Adrenal gland (tissue), 5 donors: Measurements from ENCODE around the gene FAM131A.

ENCODE experiments used
- CTCF ChIP-seq, 6 experiments: fragments of 450-650 bp in 4 of 6; fragments of 200-600 bp in 2 of 6; sonication (generic) in 1 of 6; IDR thresholded peaks; 1 replicate in 5 of 6; 2 replicates in 1 of 6; pipeline versions ENCODE4 v1.5.1 to v1.8.0; 2016 to 2021; ENCODE audit warnings: antibody characterized with exemption in 6 of 6, mild to moderate bottlenecking in 2 of 6, moderate library complexity in 1 of 6
- POLR2A ChIP-seq, 2 donors: fragments of 450-650 bp; IDR thresholded peaks; one replicate each; pipeline ENCODE4 v1.6.1; 2017; ENCODE audit warnings: antibody characterized with exemption in 2 of 2, mild to moderate bottlenecking in 2 of 2, moderate library complexity in 1 of 2
- donor health status: DM: no; HTN: no; CAD: no.

GRCh38 chr3:184388936-184389230 is 51.5 kb downstream of the FAM131A start:
- no peak for TF ChIP-seq CTCF (IDR thresholded peaks at IDR 0.05)
- no peak for TF ChIP-seq POLR2A (IDR thresholded peaks at IDR 0.05)
